ENCODE results near the gene MBD3L1.

Gene MBD3L1

GRCh38 chr19:8884416-8884815 is 52.2 kb downstream of the MBD3L1 start:
- DNase-seq: no peak

GRCh38 chr19:8887364-8887763 is 55.2 kb downstream of the MBD3L1 start:
- no peak for DNase-seq

- DNase-seq: no peak
These were observed 58.1 kb downstream of the MBD3L1 start for GRCh38 chr19:8890260-8890659.

Measured in NCI-H146 (cell line).